ENCODE data around the gene ADA.

The ADA gene

DNA sequence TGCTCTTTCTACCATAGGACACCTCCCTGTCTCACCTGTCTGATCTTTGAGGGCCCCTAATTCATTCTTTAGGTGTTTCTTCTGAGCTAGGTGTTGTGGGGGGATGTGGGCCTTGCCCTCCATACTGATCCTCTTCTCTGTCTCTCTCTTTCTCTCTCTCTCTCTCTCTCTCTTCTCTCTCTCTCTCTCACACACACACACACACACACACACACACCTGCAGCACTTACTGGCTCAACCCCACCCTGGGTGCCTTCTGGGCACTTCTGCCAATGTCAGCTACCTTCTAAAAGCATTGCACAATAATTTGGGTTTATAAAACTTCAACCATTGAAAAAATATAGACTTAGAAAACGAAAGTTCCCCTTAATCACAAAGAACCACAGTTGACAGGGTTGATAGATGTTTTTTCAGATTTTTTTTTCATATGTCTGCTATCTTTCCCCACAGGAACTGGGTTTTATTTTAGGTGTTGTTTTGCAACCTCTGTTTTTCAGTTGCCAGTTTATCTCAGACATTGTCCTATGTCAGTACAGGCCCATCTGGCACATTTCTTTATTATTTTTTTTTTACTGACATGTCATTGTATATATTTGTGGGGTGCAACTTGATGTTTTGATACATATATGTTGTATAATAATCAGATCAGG is 41.1 kb downstream of the ADA start:
- TF ChIP-seq ZNF70 (CRISPR knock-in tag; IDR thresholded peaks at IDR 0.05), result no peak
- no peak for TF ChIP-seq ISL1 (CRISPR knock-in tag; IDR thresholded peaks at IDR 0.05)
- no peak for TF ChIP-seq SNAI2 (CRISPR knock-in tag; IDR thresholded peaks at IDR 0.05)
- TF ChIP-seq PPARA (CRISPR knock-in tag; IDR thresholded peaks at IDR 0.05; ENCODE audit: borderline replicate concordance), result no peak
- TF ChIP-seq ZNF8 (CRISPR knock-in tag; IDR thresholded peaks at IDR 0.05), result no peak
- TF ChIP-seq BACH2 (CRISPR knock-in tag; IDR thresholded peaks at IDR 0.05; ENCODE audit: borderline replicate concordance), result no peak
- TF ChIP-seq, protein P1, sequence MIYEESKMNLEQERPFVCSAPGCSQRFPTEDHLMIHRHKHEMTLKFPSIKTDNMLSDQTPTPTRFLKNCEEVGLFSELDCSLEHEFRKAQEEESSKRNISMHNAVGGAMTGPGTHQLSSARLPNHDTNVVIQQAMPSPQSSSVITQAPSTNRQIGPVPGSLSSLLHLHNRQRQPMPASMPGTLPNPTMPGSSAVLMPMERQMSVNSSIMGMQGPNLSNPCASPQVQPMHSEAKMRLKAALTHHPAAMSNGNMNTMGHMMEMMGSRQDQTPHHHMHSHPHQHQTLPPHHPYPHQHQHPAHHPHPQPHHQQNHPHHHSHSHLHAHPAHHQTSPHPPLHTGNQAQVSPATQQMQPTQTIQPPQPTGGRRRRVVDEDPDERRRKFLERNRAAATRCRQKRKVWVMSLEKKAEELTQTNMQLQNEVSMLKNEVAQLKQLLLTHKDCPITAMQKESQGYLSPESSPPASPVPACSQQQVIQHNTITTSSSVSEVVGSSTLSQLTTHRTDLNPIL (CRISPR knock-in tag; IDR thresholded peaks at IDR 0.05; ENCODE audit: low read depth), result no peak
- TF ChIP-seq, protein P2, sequence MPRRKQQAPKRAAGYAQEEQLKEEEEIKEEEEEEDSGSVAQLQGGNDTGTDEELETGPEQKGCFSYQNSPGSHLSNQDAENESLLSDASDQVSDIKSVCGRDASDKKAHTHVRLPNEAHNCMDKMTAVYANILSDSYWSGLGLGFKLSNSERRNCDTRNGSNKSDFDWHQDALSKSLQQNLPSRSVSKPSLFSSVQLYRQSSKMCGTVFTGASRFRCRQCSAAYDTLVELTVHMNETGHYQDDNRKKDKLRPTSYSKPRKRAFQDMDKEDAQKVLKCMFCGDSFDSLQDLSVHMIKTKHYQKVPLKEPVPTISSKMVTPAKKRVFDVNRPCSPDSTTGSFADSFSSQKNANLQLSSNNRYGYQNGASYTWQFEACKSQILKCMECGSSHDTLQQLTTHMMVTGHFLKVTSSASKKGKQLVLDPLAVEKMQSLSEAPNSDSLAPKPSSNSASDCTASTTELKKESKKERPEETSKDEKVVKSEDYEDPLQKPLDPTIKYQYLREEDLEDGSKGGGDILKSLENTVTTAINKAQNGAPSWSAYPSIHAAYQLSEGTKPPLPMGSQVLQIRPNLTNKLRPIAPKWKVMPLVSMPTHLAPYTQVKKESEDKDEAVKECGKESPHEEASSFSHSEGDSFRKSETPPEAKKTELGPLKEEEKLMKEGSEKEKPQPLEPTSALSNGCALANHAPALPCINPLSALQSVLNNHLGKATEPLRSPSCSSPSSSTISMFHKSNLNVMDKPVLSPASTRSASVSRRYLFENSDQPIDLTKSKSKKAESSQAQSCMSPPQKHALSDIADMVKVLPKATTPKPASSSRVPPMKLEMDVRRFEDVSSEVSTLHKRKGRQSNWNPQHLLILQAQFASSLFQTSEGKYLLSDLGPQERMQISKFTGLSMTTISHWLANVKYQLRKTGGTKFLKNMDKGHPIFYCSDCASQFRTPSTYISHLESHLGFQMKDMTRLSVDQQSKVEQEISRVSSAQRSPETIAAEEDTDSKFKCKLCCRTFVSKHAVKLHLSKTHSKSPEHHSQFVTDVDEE (CRISPR knock-in tag; IDR thresholded peaks at IDR 0.05), result no peak
- no peak for TF ChIP-seq CSDC2 (CRISPR knock-in tag; IDR thresholded peaks at IDR 0.05)
- no peak for TF ChIP-seq TCF4 (CRISPR knock-in tag; IDR thresholded peaks at IDR 0.05; ENCODE audit: borderline replicate concordance)
- no peak for TF ChIP-seq OSR1 (CRISPR knock-in tag; IDR thresholded peaks at IDR 0.05)
- TF ChIP-seq, protein P3, sequence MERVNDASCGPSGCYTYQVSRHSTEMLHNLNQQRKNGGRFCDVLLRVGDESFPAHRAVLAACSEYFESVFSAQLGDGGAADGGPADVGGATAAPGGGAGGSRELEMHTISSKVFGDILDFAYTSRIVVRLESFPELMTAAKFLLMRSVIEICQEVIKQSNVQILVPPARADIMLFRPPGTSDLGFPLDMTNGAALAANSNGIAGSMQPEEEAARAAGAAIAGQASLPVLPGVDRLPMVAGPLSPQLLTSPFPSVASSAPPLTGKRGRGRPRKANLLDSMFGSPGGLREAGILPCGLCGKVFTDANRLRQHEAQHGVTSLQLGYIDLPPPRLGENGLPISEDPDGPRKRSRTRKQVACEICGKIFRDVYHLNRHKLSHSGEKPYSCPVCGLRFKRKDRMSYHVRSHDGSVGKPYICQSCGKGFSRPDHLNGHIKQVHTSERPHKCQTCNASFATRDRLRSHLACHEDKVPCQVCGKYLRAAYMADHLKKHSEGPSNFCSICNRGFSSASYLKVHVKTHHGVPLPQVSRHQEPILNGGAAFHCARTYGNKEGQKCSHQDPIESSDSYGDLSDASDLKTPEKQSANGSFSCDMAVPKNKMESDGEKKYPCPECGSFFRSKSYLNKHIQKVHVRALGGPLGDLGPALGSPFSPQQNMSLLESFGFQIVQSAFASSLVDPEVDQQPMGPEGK (CRISPR knock-in tag; IDR thresholded peaks at IDR 0.05; ENCODE audit: borderline replicate concordance), result no peak
- TF ChIP-seq ZC3H10 (CRISPR knock-in tag; IDR thresholded peaks at IDR 0.05), result no peak
- TF ChIP-seq ZNF565 (CRISPR knock-in tag; conservative IDR thresholded peaks at IDR 0.05; ENCODE audit: low read depth), result no peak
- no peak for TF ChIP-seq ARNTL (CRISPR knock-in tag; IDR thresholded peaks at IDR 0.05; ENCODE audit: borderline replicate concordance, low read depth)
- no peak for TF ChIP-seq ZFP30 (CRISPR knock-in tag; IDR thresholded peaks at IDR 0.05)
- TF ChIP-seq, protein P4, sequence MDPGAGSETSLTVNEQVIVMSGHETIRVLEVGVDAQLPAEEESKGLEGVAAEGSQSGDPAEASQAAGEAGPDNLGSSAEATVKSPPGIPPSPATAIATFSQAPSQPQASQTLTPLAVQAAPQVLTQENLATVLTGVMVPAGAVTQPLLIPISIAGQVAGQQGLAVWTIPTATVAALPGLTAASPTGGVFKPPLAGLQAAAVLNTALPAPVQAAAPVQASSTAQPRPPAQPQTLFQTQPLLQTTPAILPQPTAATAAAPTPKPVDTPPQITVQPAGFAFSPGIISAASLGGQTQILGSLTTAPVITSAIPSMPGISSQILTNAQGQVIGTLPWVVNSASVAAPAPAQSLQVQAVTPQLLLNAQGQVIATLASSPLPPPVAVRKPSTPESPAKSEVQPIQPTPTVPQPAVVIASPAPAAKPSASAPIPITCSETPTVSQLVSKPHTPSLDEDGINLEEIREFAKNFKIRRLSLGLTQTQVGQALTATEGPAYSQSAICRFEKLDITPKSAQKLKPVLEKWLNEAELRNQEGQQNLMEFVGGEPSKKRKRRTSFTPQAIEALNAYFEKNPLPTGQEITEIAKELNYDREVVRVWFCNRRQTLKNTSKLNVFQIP (CRISPR knock-in tag; IDR thresholded peaks at IDR 0.05; ENCODE audit: borderline replicate concordance, low read depth), result no peak
- no peak for TF ChIP-seq ZFP3 (CRISPR knock-in tag; IDR thresholded peaks at IDR 0.05)
- TF ChIP-seq GLIS3 (CRISPR knock-in tag; IDR thresholded peaks at IDR 0.05), result no peak
- ATAC-seq, result peak; percentile 14; the same call in 2 of the 3 replicates

DNA sequence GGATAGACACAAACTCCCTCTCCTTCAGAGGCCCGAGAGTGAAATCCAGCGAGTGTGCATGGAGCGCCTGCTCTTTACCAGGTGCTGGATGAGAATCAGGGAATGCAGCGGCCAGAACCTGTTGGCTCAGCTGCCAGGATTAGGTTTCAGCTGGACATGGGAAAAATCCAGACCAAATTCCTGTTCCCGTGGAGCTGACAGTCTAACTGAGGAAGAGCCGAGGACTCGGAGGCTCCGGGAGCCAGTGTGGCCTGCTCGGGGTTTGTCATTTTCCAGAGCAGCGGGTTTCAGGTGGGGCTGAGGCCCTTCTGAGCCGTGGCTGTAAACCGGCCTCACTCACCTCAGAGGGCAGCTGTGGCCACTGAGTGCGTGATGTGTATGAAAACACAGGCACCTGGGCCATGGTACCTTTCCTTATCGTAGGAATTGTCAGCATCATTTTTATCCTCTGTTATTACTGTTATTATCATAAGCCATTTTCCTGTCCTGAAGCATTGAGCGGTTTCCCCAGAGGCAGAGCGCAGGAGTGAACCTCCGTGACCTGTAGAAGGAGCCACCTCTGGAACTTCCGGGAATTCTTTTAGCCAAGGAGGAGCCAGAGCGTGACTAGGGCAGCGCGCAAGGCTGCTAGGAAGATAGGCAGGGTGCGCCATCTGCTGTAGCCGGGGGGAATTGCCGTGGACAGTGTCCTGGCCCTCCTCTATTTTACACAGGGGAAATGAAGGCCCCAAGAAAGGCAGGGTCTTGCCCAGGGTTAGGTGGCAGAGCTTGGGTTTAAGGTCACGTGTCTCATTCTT is 41.8 kb downstream of the ADA start:
- peak; percentile 99 for ATAC-seq
- TF ChIP-seq ZNF70 (CRISPR knock-in tag; IDR thresholded peaks at IDR 0.05) (no peak), CSDC2 (CRISPR knock-in tag; IDR thresholded peaks at IDR 0.05) (no peak), SNAI2 (CRISPR knock-in tag; IDR thresholded peaks at IDR 0.05) (no peak), OSR1 (CRISPR knock-in tag; IDR thresholded peaks at IDR 0.05) (no peak), ZC3H10 (CRISPR knock-in tag; IDR thresholded peaks at IDR 0.05) (no peak), ZFP3 (CRISPR knock-in tag; IDR thresholded peaks at IDR 0.05) (no peak), GLIS3 (CRISPR knock-in tag; IDR thresholded peaks at IDR 0.05) (no peak), ZNF8 (CRISPR knock-in tag; IDR thresholded peaks at IDR 0.05) (no peak), PPARA (CRISPR knock-in tag; IDR thresholded peaks at IDR 0.05; ENCODE audit: borderline replicate concordance) (no peak), ESRRG (CRISPR knock-in tag; IDR thresholded peaks at IDR 0.05) (no peak), ISL1 (CRISPR knock-in tag; IDR thresholded peaks at IDR 0.05) (no peak), ZFP30 (CRISPR knock-in tag; IDR thresholded peaks at IDR 0.05) (no peak)
- TF ChIP-seq, protein P3 (CRISPR knock-in tag; IDR thresholded peaks at IDR 0.05; ENCODE audit: borderline replicate concordance), result no peak
- TF ChIP-seq, protein P2 (CRISPR knock-in tag; IDR thresholded peaks at IDR 0.05), result no peak

All from SK-N-SH treated with all-trans-retinoic acid at 6 μM for 48 hours (cell line).